Spleen (tissue), 11 donors: ENCODE results near the gene RPUSD1. TPM values are rescaled to one million over a fixed set of nuclear protein-coding genes. Genes with fewer than 3 reads are reported as not detected.

ENCODE experiments used
- DNase-seq: peaks from one replicate; pipeline ENCODE4 v3.0.0-alpha.2; 2020
- H3K27ac ChIP-seq, 8 donors: fragments of 200-600 bp; sonication (generic) in 7 of 8; 1 replicate in 4 of 8; 2 replicates in 4 of 8; pipeline versions ENCODE4 v1.5.0 to v1.8.0; 2016 to 2021; ENCODE audit warnings: inconsistent platforms in 4 of 8, mild to moderate bottlenecking in 4 of 8, moderate library complexity in 1 of 8
- H3K27me3 ChIP-seq, 7 donors: fragments of 200-600 bp; sonication (generic) in 6 of 7; replicated peaks in 1 of 7; 1 replicate in 4 of 7; 2 replicates in 3 of 7; pipeline versions ENCODE4 v1.5.0 to v1.8.0; 2016 to 2021; ENCODE audit warnings: inconsistent platforms in 3 of 7, mild to moderate bottlenecking in 1 of 7
- H3K36me3 ChIP-seq, 6 donors: fragments of 200-600 bp; sonication (generic) in 5 of 6; 1 replicate in 4 of 6; 2 replicates in 2 of 6; pipeline versions ENCODE4 v1.5.0 to v1.8.0; 2016 to 2021; ENCODE audit warnings: inconsistent platforms in 2 of 6
- H3K4me1 ChIP-seq, 6 donors: fragments of 200-600 bp; sonication (generic) in 5 of 6; 1 replicate in 3 of 6; 2 replicates in 3 of 6; pipeline versions ENCODE4 v1.5.0 to v1.8.0; 2016 to 2021; ENCODE audit warnings: inconsistent platforms in 3 of 6
- H3K4me3 ChIP-seq, 8 donors: fragments of 200-600 bp; sonication (generic) in 7 of 8; 1 replicate in 4 of 8; 2 replicates in 4 of 8; pipeline versions ENCODE4 v1.5.0 to v1.8.0; 2016 to 2021; ENCODE audit warnings: inconsistent platforms in 4 of 8, mild to moderate bottlenecking in 4 of 8, moderate library complexity in 2 of 8
- H3K9me3 ChIP-seq, 8 donors: fragments of 200-600 bp; sonication (generic) in 7 of 8; 1 replicate in 4 of 8; 2 replicates in 4 of 8; pipeline versions ENCODE4 v1.5.0 to v1.8.0; 2016 to 2021; ENCODE audit warnings: inconsistent platforms in 4 of 8
- POLR2A ChIP-seq, 3 donors: fragments of 450-650 bp; IDR thresholded peaks; one replicate each; pipeline ENCODE4 v1.5.1; 2017; ENCODE audit warnings: antibody characterized with exemption in 3 of 3, mild to moderate bottlenecking in 1 of 3
- POLR2AphosphoS5 ChIP-seq, 3 donors: sonication (generic); formaldehyde crosslinking; IDR thresholded peaks; one replicate each; pipeline ENCODE4 v1.5.1; 2017; ENCODE audit warnings: antibody characterized with exemption in 3 of 3
- WGBS, 5 donors: extraction: QIAGEN DNeasy Blood & Tissue Kit in 3 of 5; methylation state at CpG; one replicate each; pipeline versions ENCODE4 v1.1.5 to v1.1.7; 2013 to 2018; 5-methylcytosine and 5-hydroxymethylcytosine counted together
- intact Hi-C: fragments of 100-400 bp; cut with DNase I; formaldehyde crosslinking; loops from one replicate; pipeline ENCODE4 v1.15.0; 2023; ENCODE audit warnings: low total_unique reads
- polyA plus RNA-seq, 3 donors: library from polyadenylated mRNA; stranded (reverse); fragments of 200-250 nt; gene quantifications; one replicate each; pipeline ENCODE4 v1.2.1, GENCODE V29; 2013
- total RNA-seq, 7 donors: library from RNA; depleted of rRNA in 3 of 7; stranded (reverse); fragments of >200 nt in 3 of 7; fragmentation: NEBNext Ultra II Directional in 4 of 7; extraction: Animal tissue kit (Norgen Biotek cat#: 25700) in 4 of 7; gene quantifications; one replicate each; pipeline versions ENCODE4 v1.1.0 to v1.2.1, GENCODE V29; 2016 to 2021
- TF ChIP-seq, protein P1 (sequence below), 11 experiments: fragments of 200-600 bp in 7 of 11; fragments of 450-650 bp in 4 of 11; sonication (generic) in 4 of 11; IDR thresholded peaks in 8 of 11; conservative IDR thresholded peaks in 3 of 11; 1 replicate in 7 of 11; 2 replicates in 4 of 11; pipeline versions ENCODE4 v1.4.0 to v1.8.0; 2016 to 2021; ENCODE audit warnings: antibody characterized with exemption in 11 of 11, inconsistent platforms in 4 of 11, mild to moderate bottlenecking in 1 of 11
- donor health status: healthy with polysubstance abuse.
- donor health status: DM: no; HTN: no; CAD: no; lungs with moderate emphysema.
- donor health status: DM: no; HTN: no; CAD: no.
- donor health status: Bipolar disorder and iron deficiency.
- donor health status: healthy.
- donor health status: DM: no; HTN: no; CAD: no.
- donor health status: DM: yes; HTN: yes; CAD: no.

The RPUSD1 gene
- total and polyA plus RNA-seq, 10 donors, result 17.9 to 34.2 (median 21.7) TPM

DNA sequence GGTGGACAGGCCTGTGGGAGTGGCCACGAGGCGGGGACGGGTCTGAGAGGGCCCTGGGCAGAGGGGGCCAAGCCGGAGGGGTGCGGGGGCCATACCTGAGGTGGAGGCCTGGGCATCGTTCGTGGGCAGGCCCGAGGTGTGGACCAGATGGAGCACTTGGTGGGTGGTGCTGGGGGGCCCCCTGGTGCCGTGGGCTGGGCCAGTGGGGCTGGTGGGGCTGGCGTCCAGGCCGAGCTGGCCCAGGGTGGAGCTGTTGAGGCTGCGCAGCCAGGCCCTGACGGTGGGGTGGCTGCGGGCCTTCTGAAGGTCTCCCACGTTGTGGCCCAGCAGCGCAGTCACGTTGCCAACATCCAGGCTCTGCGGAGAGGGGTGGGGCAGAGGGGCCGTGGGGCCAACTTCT lies 18.2 kb downstream of the RPUSD1 start:
- H3K9me3 ChIP-seq, result no peaks in the 10 kb centered on the region
- no peak for DNase-seq
- H3K4me3 ChIP-seq, result no peak overlapping the region
- no peaks in the 10 kb centered on the region for H3K4me1 ChIP-seq
- intact Hi-C loops, result no loop called here
- WGBS, 5 donors, result 65 to 85% (median 83%) methylated on average over 13 to 19 of the region's 19 CpGs
- peaks cover 0 to 58% (median 7%) of the 10 kb centered on the region in 7 donors for H3K27me3 ChIP-seq
- no peak overlapping the region for H3K27ac ChIP-seq
- no peaks in the 10 kb centered on the region for H3K36me3 ChIP-seq
- TF ChIP-seq POLR2AphosphoS5 (IDR thresholded peaks at IDR 0.05) (no peak), POLR2A (IDR thresholded peaks at IDR 0.05) (no peak)
- TF ChIP-seq, protein P1, sequence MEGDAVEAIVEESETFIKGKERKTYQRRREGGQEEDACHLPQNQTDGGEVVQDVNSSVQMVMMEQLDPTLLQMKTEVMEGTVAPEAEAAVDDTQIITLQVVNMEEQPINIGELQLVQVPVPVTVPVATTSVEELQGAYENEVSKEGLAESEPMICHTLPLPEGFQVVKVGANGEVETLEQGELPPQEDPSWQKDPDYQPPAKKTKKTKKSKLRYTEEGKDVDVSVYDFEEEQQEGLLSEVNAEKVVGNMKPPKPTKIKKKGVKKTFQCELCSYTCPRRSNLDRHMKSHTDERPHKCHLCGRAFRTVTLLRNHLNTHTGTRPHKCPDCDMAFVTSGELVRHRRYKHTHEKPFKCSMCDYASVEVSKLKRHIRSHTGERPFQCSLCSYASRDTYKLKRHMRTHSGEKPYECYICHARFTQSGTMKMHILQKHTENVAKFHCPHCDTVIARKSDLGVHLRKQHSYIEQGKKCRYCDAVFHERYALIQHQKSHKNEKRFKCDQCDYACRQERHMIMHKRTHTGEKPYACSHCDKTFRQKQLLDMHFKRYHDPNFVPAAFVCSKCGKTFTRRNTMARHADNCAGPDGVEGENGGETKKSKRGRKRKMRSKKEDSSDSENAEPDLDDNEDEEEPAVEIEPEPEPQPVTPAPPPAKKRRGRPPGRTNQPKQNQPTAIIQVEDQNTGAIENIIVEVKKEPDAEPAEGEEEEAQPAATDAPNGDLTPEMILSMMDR (IDR thresholded peaks at IDR 0.05 in 8 of 11, conservative IDR thresholded peaks at IDR 0.05 in 3 of 11), result no peak

- Histone ChIP-seq H3K4me1 (no peaks in the 10 kb centered on the region), H3K9me3 (no peaks in the 10 kb centered on the region), H3K27me3 (peaks cover 0 to 58% (median 4%) of the 10 kb centered on the region in 7 donors), H3K36me3 (no peaks in the 10 kb centered on the region), H3K27ac (no peak overlapping the region), H3K4me3 (no peak overlapping the region)
- WGBS, 5 donors, result 37 to 94% (median 69%) methylated on average over 4 to 20 of the region's 20 CpGs
- intact Hi-C loops, result no loop called here
- no peak for TF ChIP-seq POLR2AphosphoS5 (IDR thresholded peaks at IDR 0.05)
- TF ChIP-seq, protein P1 (IDR thresholded peaks at IDR 0.05 in 8 of 11, conservative IDR thresholded peaks at IDR 0.05 in 3 of 11), result no peak
- DNase-seq, result no peak
Observed at GRCh38 chr16:769184-769784, 18.9 kb downstream of the RPUSD1 start.

GRCh38 chr16:768428-768827 lies 19.8 kb downstream of the RPUSD1 start:
- H3K4me3 ChIP-seq, result no peak overlapping the region
- H3K27me3 ChIP-seq, result peaks cover 0 to 61% (median 4%) of the 10 kb centered on the region in 7 donors
- DNase-seq, result no peak
- intact Hi-C loops, result no loop called here
- H3K36me3 ChIP-seq, result no peaks in the 10 kb centered on the region
- no peaks in the 10 kb centered on the region for H3K4me1 ChIP-seq
- WGBS, 5 donors, result 71 to 95% (median 80%) methylated on average over 8 to 21 of the region's 21 CpGs
- H3K9me3 ChIP-seq, result no peaks in the 10 kb centered on the region
- no peak overlapping the region for H3K27ac ChIP-seq
- no peak for TF ChIP-seq POLR2AphosphoS5 (IDR thresholded peaks at IDR 0.05)
- TF ChIP-seq, protein P1 (IDR thresholded peaks at IDR 0.05 in 8 of 11, conservative IDR thresholded peaks at IDR 0.05 in 3 of 11), result no peak
- TF ChIP-seq POLR2A (IDR thresholded peaks at IDR 0.05), result no peak

DNA sequence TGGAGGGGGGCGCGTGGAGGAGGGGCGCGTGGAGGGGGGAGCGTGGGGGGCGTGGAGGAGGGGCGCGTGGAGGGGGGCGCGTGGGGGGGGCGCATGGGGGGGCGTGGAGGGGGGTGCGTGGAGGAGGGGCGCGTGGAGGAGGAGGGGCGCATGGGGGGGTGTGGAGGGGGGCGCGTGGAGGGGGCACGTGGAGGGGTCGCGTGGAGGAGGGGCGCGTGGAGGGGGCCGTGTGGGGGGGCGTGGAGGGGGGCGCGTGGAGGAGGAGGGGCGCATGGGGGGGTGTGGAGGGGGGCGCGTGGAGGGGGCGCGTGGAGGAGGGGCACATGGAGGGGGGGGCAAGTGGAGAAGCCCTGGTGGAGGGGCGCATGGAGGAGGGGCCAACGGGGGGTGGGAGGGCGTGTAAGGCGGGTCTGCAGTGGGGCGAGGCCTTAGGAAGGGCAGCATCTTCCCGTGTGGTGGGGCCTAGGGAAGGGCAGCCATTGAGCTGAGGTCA lies 20.4 kb downstream of the RPUSD1 start:
- WGBS, 5 donors, result 40 to 83% (median 76%) methylated on average over 6 to 20 of the region's 38 CpGs
- Histone ChIP-seq H3K4me3 (no peak overlapping the region), H3K9me3 (no peaks in the 10 kb centered on the region), H3K4me1 (no peaks in the 10 kb centered on the region), H3K27ac (no peak overlapping the region), H3K36me3 (no peaks in the 10 kb centered on the region), H3K27me3 (peaks cover 0 to 68% (median 8%) of the 10 kb centered on the region in 7 donors)
- DNase-seq, result no peak
- intact Hi-C loops, result no loop called here
- TF ChIP-seq, protein P1 (IDR thresholded peaks at IDR 0.05 in 8 of 11, conservative IDR thresholded peaks at IDR 0.05 in 3 of 11), result no peak
- no peak for TF ChIP-seq POLR2A (IDR thresholded peaks at IDR 0.05)
- TF ChIP-seq POLR2AphosphoS5 (IDR thresholded peaks at IDR 0.05), result no peak
